Hematopoietic multipotent progenitor cell treated with erythropoietin and hydrocortisone succinate and interleukin-3 and kit ligand, for 6 days (in vitro differentiated cells): ENCODE measurements around the gene CDK10.
A peak's percentile ranks its signal among the peaks of the same experiment; 100 is the strongest.
"Not testable (repeated sequence)": the region's sequence is repeated elsewhere in the genome, so short reads cannot be mapped to it uniquely, and the experiment has no call there.

Experiments used
- DNase-seq: peaks from one replicate; pipeline ENCODE4 v3.0.0-alpha.2; 2015

Gene CDK10

DNA sequence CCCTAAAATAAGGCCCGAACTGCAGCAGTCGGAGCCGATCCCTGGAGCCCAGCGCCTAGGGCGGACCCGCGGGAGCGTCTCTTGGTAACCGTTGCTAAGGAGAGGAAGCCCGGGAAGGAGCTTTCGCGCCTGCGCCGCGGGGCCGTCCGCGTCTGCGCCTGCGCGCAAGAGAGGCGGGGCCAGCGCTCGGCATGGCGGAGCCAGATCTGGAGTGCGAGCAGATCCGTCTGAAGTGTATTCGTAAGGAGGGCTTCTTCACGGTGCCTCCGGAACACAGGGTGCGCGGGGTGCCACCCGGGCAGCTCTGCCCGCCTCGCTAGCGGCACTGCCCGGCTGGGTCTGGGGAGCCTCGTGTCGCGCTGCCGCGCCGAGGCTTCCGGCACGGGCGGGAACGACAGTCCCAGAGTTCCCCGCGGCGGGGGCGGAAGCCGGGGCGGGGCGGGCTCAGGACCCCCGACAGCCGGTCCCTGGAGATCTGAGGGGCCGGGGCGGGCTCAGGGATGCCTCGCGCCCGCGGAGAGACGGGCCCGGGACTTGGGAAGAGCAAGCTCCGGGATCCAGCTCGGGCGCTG lies at the start of gene CDK10:
Gene CDK10, plus strand, starts transcription at position 170 of the 572 bp plus-strand sequence. Its CDS starts 22 bp downstream, at position 192.
- peak; percentile 93 for DNase-seq

- no peak for DNase-seq
These were observed 49.1 kb upstream of the CDK10 start for GRCh38 chr16:89637379-89637778.

DNA sequence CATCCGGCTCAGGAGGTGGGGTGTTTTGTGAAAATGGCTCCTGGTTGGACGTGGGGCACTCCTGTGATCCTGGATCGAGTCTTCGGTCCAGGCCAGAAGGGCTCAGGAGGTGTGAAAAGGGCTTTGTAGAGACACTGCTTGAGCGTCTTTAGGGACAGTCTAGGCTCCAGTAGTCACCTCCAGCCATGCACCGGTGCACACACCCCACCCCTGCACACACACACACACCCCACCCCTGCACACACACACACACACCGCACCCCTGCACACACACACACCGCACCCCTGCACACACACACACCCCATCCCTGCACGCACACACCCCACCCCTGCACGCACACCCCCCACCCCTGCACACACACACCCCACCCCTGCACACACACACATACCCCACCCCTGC lies 48.0 kb upstream of the CDK10 start:
- no peak for DNase-seq

- DNase-seq, result no peak
These were observed 47.1 kb upstream of the CDK10 start for GRCh38 chr16:89639385-89639784.

DNA sequence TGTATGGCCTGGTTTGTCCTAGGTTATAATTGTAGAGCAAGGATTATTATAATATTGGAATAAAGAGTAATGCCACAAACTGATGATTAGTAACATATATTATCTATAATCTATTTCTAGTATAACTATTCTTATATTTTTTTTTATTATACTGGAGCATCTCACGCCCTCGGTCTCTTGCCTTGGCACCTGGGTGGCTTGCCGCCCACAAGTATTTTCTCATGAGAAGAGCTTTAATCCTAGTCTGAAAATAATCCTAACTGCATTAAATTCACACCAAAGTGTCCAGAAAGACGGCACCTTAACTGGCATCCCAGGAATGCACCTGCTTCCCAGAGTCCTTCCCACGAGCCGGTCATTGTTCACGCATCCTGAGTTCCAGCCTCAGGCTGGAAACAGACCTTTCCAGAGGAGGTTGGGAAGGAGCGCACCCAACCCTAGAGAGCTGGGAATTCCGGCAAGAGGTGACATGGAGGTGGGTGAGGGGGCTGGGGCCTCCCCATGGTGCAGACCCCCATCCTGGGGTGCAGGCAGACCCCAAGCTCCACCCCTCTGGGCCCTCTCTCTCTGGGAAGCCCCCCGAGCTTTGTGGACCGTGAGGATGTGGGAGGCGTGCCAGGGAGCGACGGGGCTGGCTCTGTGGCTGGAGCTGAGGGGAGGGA lies 44.9 kb upstream of the CDK10 start:
- no peak for DNase-seq

DNA sequence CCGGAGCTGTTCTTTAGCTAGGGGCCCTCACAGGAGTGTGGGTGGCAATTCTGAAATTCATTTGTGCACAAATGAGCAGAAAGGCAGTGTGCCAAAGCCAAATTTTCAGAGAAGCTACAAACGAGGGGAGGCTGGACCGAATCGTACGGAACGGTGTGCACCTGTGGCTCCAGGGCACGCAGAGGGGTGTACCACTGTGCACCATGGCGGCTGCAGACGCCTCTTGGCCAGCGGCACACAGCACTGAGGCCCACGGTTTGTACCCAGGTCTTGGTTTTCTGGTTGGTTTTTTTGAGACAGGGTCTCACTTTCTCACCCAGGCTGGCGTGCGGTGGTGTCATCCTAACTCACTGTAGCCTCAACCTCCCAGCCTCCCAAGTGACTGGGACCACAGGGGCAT lies 43.9 kb upstream of the CDK10 start:
- no peak for DNase-seq

DNA sequence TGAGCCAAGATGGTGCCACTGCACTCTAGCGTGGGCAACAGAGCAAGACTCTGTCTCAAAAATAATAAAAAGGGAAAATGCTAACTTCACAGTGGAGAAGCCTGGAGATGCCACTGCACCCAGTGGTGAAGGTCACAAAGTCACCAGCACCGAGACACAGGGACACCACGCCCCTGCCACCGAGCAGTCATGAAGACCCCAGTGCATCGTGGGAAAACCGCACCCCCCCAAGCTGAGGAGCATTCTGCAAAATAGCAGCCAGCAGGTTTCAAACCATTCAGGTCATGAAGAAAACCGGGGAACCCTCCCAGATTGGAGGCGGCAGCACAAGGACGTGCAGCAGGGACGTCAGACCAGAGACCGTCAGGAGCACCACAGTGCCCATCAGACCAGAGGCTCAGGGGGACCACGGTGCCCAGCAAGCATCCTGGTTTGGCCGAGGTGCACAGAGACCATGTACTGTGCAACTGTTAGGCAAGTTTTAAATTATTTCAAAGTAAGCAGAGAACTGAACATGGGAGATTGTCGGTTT lies 42.7 kb upstream of the CDK10 start:
- peak; percentile 53 for DNase-seq

- no peak for DNase-seq
These were observed 41.4 kb upstream of the CDK10 start for GRCh38 chr16:89645122-89645521.

- DNase-seq, result no peak
These were observed 40.2 kb upstream of the CDK10 start for GRCh38 chr16:89646270-89646669.

GRCh38 chr16:89646906-89647305 lies 39.6 kb upstream of the CDK10 start:
- DNase-seq, result no peak

- no peak for DNase-seq
These were observed 34.9 kb upstream of the CDK10 start for GRCh38 chr16:89651584-89651983.

- no peak for DNase-seq
These were observed 32.7 kb upstream of the CDK10 start for GRCh38 chr16:89653656-89654295.

DNA sequence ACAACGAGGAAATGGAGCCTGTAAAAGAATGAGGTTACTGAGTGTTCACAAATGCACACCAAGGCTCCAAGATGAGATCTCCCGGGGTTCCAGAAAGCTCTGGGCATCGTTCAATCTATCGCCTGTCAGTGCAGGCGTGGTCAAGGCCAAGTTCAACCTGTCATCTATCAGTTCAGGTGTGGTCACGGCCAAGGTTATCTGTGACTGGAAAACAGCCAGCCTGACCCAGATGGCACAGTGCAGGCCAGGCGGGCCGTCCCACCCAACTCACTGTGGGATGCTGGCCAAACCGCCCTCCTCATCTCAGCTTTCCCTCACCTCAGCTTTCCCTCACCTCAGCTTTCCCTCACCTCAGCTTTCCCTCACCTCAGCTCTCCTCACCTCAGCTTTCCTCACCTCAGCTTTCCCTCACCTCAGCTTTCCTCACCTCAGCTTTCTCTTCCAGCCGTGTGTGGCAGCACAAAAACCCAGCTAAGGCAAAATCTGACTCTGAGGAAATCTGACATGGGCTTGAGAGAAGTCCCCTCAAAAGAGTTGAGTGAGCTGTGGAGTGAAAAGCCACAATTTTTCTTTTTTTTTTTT lies 31.3 kb upstream of the CDK10 start:
- DNase-seq, result no peak

- DNase-seq, result no peak
These were observed 29.9 kb upstream of the CDK10 start for GRCh38 chr16:89656435-89657121.

- peak; percentile 92 for DNase-seq
These were observed 28.9 kb upstream of the CDK10 start, which contains the start of the genes CHMP1A and SPATA33 for GRCh38 chr16:89657442-89658220. Gene CHMP1A (minus strand): TSS chr16:89657708. CDS start chr16:89657588, 120 bp downstream. Gene SPATA33 (plus strand): TSS chr16:89657836. CDS start chr16:89657912, 76 bp downstream.

- DNase-seq, result peak; percentile 52
These were observed 28.1 kb upstream of the CDK10 start for GRCh38 chr16:89658221-89658879.

- no peak for DNase-seq
These were observed 26.3 kb upstream of the CDK10 start for GRCh38 chr16:89660146-89660545.

GRCh38 chr16:89661215-89661614 lies 25.3 kb upstream of the CDK10 start:
- DNase-seq, result no peak

DNA sequence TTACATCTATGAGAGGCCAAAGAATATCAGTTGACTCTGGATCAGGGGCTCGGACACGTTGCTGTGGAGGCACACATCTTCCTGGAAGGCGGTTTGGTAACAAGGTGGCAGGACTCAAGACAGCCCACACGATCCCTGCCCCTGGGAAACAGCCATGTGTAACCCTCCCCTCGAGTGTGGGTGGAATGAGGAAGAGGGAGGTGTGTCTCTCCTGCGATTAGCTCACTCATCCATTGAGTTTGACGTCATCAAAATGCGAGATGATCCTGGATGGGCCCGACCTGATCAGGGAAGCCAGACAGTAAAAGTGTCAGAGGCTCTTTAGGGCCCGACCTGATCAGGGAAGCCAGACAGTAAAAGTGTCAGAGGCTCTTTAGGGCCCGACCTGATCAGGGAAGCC lies 22.3 kb upstream of the CDK10 start:
- not testable (repeated sequence) for DNase-seq

GRCh38 chr16:89667000-89667399 lies 19.5 kb upstream of the CDK10 start:
- DNase-seq, result peak; percentile 58

DNA sequence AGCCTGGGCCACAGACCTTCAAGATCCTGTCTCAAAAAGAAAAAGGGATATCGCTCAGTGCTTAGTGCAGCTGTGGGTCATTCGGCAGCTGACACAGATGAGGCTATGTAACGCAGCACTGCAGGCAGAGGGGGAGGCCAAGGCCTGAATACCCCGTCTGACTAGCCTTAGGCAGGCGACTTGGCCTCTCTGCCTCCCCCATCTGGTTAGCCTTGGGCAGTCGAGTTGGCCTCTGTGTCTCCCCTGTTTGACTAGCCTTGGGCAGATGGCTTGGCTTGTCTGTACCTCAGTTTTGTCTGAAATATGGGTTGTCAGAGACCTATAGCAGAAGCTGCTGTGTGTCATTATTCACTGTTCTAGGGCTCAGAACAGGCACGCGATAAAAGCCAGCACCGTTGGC lies 18.9 kb upstream of the CDK10 start:
- no peak for DNase-seq

DNA sequence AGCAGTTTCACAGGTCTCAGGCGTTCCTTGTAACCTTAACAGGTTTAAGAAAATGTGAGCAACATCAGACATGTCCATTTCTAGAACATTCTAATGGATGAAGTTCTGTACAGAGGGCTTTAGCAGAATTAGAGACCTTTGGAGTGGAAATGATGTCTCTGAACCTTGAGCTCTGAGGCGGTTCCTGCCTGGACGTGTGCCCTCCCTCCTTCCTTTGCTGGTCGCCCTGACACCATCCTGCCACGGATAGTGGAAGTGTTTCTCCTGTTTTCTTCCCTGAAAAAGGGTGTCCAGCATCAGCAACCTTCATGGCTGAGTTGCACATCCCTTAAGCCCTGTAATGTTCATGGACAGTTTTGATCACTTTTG lies 17.7 kb upstream of the CDK10 start:
- no peak for DNase-seq
